ENCODE data around the gene HMGXB3.

Gene HMGXB3

GRCh38 chr5:149954798-149955197 is 45.7 kb upstream of the HMGXB3 start:
- H4K8ac ChIP-seq (ENCODE audit: low read depth, low read length): no peak overlapping the region
- H3K14ac ChIP-seq (ENCODE audit: low read length): no peak overlapping the region
- H3K4me1 ChIP-seq (ENCODE audit: control insufficient read depth in 2 of 2, insufficient read depth in 1 of 2, low read depth in 1 of 2, low read length in 2 of 2): peaks cover 2 to 4% of the 10 kb centered on the region in 2 donors
- H3K9ac ChIP-seq (ENCODE audit: low read depth, low read length, poor library complexity): no peak overlapping the region
- H2BK120ac ChIP-seq (ENCODE audit: low read depth, low read length): no peak overlapping the region
- no peak overlapping the region for H3K4me2 ChIP-seq (ENCODE audit: insufficient read depth, low read length, poor library complexity, severe bottlenecking)
- H2AFZ ChIP-seq (ENCODE audit: low read length): no peak overlapping the region
- WGBS, 2 donors (ENCODE audit: extremely low coverage in 2 of 2, insufficient read length in 2 of 2, insufficient replicate concordance in 1 of 2): no CpG with 5 or more reads among the region's 6 CpGs
- H3K27me3 ChIP-seq (ENCODE audit: control insufficient read depth in 3 of 3, insufficient read depth in 3 of 3, low read depth in 1 of 3, low read length in 3 of 3): peaks cover 0 to 4% (median 0%) of the 10 kb centered on the region in 3 experiments
- no peak overlapping the region for H3K4me3 ChIP-seq (ENCODE audit: low read length in 2 of 2)
- H2BK5ac ChIP-seq (ENCODE audit: low read length): no peak overlapping the region
- no peak overlapping the region for H3K23ac ChIP-seq (ENCODE audit: low read depth, low read length, poor library complexity)
- H3K79me1 ChIP-seq (ENCODE audit: low read depth, low read length): no peaks in the 10 kb centered on the region
- no peak overlapping the region for H3K4ac ChIP-seq (ENCODE audit: low read length)
- no peak overlapping the region for H2BK12ac ChIP-seq (ENCODE audit: low read length)
- H3K9me3 ChIP-seq (replicated peaks in 1 of 2; ENCODE audit: control insufficient read depth in 2 of 2, insufficient read depth in 1 of 2, low read depth in 1 of 2, low read length in 2 of 2): no peaks in the 10 kb centered on the region
- no peak overlapping the region for H3K18ac ChIP-seq (ENCODE audit: low read length)
- no peak overlapping the region for H2AK5ac ChIP-seq (ENCODE audit: low read depth, low read length)
- no peak overlapping the region for H2BK15ac ChIP-seq (ENCODE audit: low read length)
- H4K91ac ChIP-seq (ENCODE audit: low read depth, low read length, poor library complexity): no peak overlapping the region
- no peaks in the 10 kb centered on the region for H3K36me3 ChIP-seq (replicated peaks in 1 of 2; ENCODE audit: control insufficient read depth in 2 of 2, insufficient read depth in 2 of 2, low read length in 2 of 2)
- no peak overlapping the region for H3K27ac ChIP-seq (replicated peaks; ENCODE audit: low read length)
- no peak for DNase-seq (ENCODE audit: low spot score)

GRCh38 chr5:149956685-149957084 is 43.9 kb upstream of the HMGXB3 start:
- Histone ChIP-seq H2BK12ac (ENCODE audit: low read length) (no peak overlapping the region), H3K27me3 (ENCODE audit: control insufficient read depth in 3 of 3, insufficient read depth in 3 of 3, low read depth in 1 of 3, low read length in 3 of 3) (peaks cover 0 to under 1% (median 0%) of the 10 kb centered on the region in 3 experiments), H3K4ac (ENCODE audit: low read length) (no peak overlapping the region), H3K36me3 (replicated peaks in 1 of 2; ENCODE audit: control insufficient read depth in 2 of 2, insufficient read depth in 2 of 2, low read length in 2 of 2) (no peaks in the 10 kb centered on the region), H3K4me2 (ENCODE audit: insufficient read depth, low read length, poor library complexity, severe bottlenecking) (no peak overlapping the region), H3K4me1 (ENCODE audit: control insufficient read depth in 2 of 2, insufficient read depth in 1 of 2, low read depth in 1 of 2, low read length in 2 of 2) (peaks cover 5 to 6% of the 10 kb centered on the region in 2 donors), H3K18ac (ENCODE audit: low read length) (no peak overlapping the region), H3K9me3 (replicated peaks in 1 of 2; ENCODE audit: control insufficient read depth in 2 of 2, insufficient read depth in 1 of 2, low read depth in 1 of 2, low read length in 2 of 2) (no peaks in the 10 kb centered on the region), H2AFZ (ENCODE audit: low read length) (no peak overlapping the region), H3K79me1 (ENCODE audit: low read depth, low read length) (no peaks in the 10 kb centered on the region), H4K8ac (ENCODE audit: low read depth, low read length) (no peak overlapping the region), H3K23ac (ENCODE audit: low read depth, low read length, poor library complexity) (no peak overlapping the region), H4K91ac (ENCODE audit: low read depth, low read length, poor library complexity) (no peak overlapping the region), H2AK5ac (ENCODE audit: low read depth, low read length) (no peak overlapping the region), H3K27ac (replicated peaks; ENCODE audit: low read length) (no peak overlapping the region), H2BK120ac (ENCODE audit: low read depth, low read length) (no peak overlapping the region), H3K4me3 (ENCODE audit: low read length in 2 of 2) (no peak overlapping the region), H3K9ac (ENCODE audit: low read depth, low read length, poor library complexity) (no peak overlapping the region), H2BK5ac (ENCODE audit: low read length) (no peak overlapping the region), H2BK15ac (ENCODE audit: low read length) (no peak overlapping the region), H3K14ac (ENCODE audit: low read length) (no peak overlapping the region)
- no CpG with 5 or more reads among the region's 5 CpGs for WGBS, 2 donors (ENCODE audit: extremely low coverage in 2 of 2, insufficient read length in 2 of 2, insufficient replicate concordance in 1 of 2)
- no peak for DNase-seq (ENCODE audit: low spot score)

DNA sequence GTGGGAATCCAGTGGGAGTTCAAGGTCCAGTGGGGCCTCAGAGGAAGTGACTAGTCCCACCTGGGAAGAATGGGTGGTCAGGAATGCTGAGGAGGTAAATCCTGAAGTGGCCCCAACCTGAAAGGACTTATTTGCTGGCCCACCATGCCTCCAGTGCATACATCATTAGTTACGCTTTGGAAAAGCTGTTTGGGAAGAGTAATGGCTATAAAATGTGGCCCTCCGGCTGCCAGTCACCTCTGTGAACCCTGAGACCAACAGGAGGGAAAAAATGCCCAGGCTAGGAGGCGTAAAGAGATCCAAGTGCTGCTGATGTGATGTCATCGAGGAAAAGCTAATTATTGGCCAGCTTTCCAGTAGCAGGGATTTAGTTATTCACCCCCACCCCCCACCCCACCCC is 42.7 kb upstream of the HMGXB3 start:
- Histone ChIP-seq H2BK12ac (ENCODE audit: low read length) (no peak overlapping the region), H3K9me3 (replicated peaks in 1 of 2; ENCODE audit: control insufficient read depth in 2 of 2, insufficient read depth in 1 of 2, low read depth in 1 of 2, low read length in 2 of 2) (no peaks in the 10 kb centered on the region), H3K4me3 (ENCODE audit: low read length in 2 of 2) (no peak overlapping the region), H3K18ac (ENCODE audit: low read length) (no peak overlapping the region), H3K79me1 (ENCODE audit: low read depth, low read length) (no peaks in the 10 kb centered on the region), H3K9ac (ENCODE audit: low read depth, low read length, poor library complexity) (no peak overlapping the region), H2BK120ac (ENCODE audit: low read depth, low read length) (no peak overlapping the region), H3K27ac (replicated peaks; ENCODE audit: low read length) (no peak overlapping the region), H3K36me3 (replicated peaks in 1 of 2; ENCODE audit: control insufficient read depth in 2 of 2, insufficient read depth in 2 of 2, low read length in 2 of 2) (no peaks in the 10 kb centered on the region), H4K91ac (ENCODE audit: low read depth, low read length, poor library complexity) (no peak overlapping the region), H2BK15ac (ENCODE audit: low read length) (no peak overlapping the region), H3K14ac (ENCODE audit: low read length) (no peak overlapping the region), H3K23ac (ENCODE audit: low read depth, low read length, poor library complexity) (no peak overlapping the region), H3K27me3 (ENCODE audit: control insufficient read depth in 3 of 3, insufficient read depth in 3 of 3, low read depth in 1 of 3, low read length in 3 of 3) (peaks cover 0 to 4% (median 0%) of the 10 kb centered on the region in 3 experiments), H4K8ac (ENCODE audit: low read depth, low read length) (no peak overlapping the region), H2AFZ (ENCODE audit: low read length) (no peak overlapping the region), H3K4me2 (ENCODE audit: insufficient read depth, low read length, poor library complexity, severe bottlenecking) (no peak overlapping the region), H3K4ac (ENCODE audit: low read length) (no peak overlapping the region), H3K4me1 (ENCODE audit: control insufficient read depth in 2 of 2, insufficient read depth in 1 of 2, low read depth in 1 of 2, low read length in 2 of 2) (peaks cover 6 to 8% of the 10 kb centered on the region in 2 donors), H2AK5ac (ENCODE audit: low read depth, low read length) (no peak overlapping the region), H2BK5ac (ENCODE audit: low read length) (no peak overlapping the region)
- no CpG with 5 or more reads among the region's 4 CpGs for WGBS, 2 donors (ENCODE audit: extremely low coverage in 2 of 2, insufficient read length in 2 of 2, insufficient replicate concordance in 1 of 2)
- DNase-seq (ENCODE audit: low spot score): no peak

- Histone ChIP-seq H3K79me1 (ENCODE audit: low read depth, low read length) (no peaks in the 10 kb centered on the region), H2BK12ac (ENCODE audit: low read length) (no peak overlapping the region), H2BK120ac (ENCODE audit: low read depth, low read length) (no peak overlapping the region), H3K18ac (ENCODE audit: low read length) (no peak overlapping the region), H3K4me2 (ENCODE audit: insufficient read depth, low read length, poor library complexity, severe bottlenecking) (peak overlapping the region; percentile 54), H3K23ac (ENCODE audit: low read depth, low read length, poor library complexity) (no peak overlapping the region), H3K27me3 (ENCODE audit: control insufficient read depth in 3 of 3, insufficient read depth in 3 of 3, low read depth in 1 of 3, low read length in 3 of 3) (peaks cover 0 to 4% (median 0%) of the 10 kb centered on the region in 3 experiments), H2BK15ac (ENCODE audit: low read length) (no peak overlapping the region), H2BK5ac (ENCODE audit: low read length) (no peak overlapping the region), H3K14ac (ENCODE audit: low read length) (no peak overlapping the region), H4K91ac (ENCODE audit: low read depth, low read length, poor library complexity) (no peak overlapping the region), H3K4me3 (ENCODE audit: low read length in 2 of 2) (peak overlapping the region; percentile 67 to 73), H3K27ac (replicated peaks; ENCODE audit: low read length) (peak overlapping the region; percentile 79), H3K4me1 (ENCODE audit: control insufficient read depth in 2 of 2, insufficient read depth in 1 of 2, low read depth in 1 of 2, low read length in 2 of 2) (peaks cover 6 to 8% of the 10 kb centered on the region in 2 donors), H3K4ac (ENCODE audit: low read length) (no peak overlapping the region), H2AK5ac (ENCODE audit: low read depth, low read length) (no peak overlapping the region), H4K8ac (ENCODE audit: low read depth, low read length) (no peak overlapping the region), H2AFZ (ENCODE audit: low read length) (peak overlapping the region; percentile 96), H3K9me3 (replicated peaks in 1 of 2; ENCODE audit: control insufficient read depth in 2 of 2, insufficient read depth in 1 of 2, low read depth in 1 of 2, low read length in 2 of 2) (no peaks in the 10 kb centered on the region), H3K36me3 (replicated peaks in 1 of 2; ENCODE audit: control insufficient read depth in 2 of 2, insufficient read depth in 2 of 2, low read length in 2 of 2) (no peaks in the 10 kb centered on the region), H3K9ac (ENCODE audit: low read depth, low read length, poor library complexity) (no peak overlapping the region)
- no CpG with 5 or more reads among the region's 14 CpGs for WGBS, 2 donors (ENCODE audit: extremely low coverage in 2 of 2, insufficient read length in 2 of 2, insufficient replicate concordance in 1 of 2)
- no peak for DNase-seq (ENCODE audit: low spot score)
Measured at GRCh38 chr5:149959406-149960236, 40.9 kb upstream of the HMGXB3 start.

All from neuronal stem cell (in vitro differentiated cells).